Measurements from ENCODE around the gene BCAP31.

The BCAP31 gene

DNA sequence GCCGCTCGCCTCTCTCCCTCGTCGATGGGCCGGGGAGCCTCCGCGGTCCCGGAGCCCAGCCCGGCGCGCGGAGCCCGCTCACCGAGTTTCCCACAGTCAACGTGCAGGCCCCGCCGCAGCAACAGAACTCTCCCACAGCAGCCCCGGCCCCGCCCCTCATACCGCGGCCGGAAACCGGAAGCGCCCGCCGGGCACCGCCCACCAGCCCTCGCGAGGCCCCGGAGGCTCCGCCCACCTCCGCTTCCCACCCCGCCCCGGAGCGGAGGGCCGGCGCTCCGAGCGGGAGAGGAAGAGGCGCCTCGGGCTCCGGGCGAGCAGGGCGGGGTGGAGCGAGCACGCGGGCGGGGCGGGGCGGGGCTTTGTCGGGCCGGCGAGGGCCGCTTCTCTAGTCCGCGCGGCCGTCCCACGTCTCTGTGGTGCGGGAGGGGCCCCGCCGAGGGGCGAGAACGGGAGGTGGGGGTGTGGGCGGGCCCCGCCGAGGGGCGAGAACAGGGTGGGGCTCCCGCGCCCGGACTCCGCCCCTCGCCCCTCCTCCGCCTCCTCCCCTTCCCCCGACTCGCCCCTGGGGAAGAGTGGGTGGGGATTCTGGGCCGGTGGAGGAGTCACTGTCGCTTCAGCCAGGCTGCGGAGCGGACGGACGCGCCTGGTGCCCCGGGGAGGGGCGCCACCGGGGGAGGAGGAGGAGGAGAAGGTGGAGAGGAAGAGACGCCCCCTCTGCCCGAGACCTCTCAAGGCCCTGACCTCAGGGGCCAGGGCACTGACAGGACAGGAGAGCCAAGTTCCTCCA is at the start of gene BCAP31, which contains the start of gene ABCD1:
Gene BCAP31, minus strand, starts transcription at position 136 of the 787 bp plus-strand sequence. CDS start 1,143 bp downstream, outside the sequence.
Gene ABCD1, plus strand, starts transcription at position 605 of the 787 bp plus-strand sequence. CDS start 411 bp downstream, outside the sequence.
- DNase-seq: peak; percentile 62 to 79

DNA sequence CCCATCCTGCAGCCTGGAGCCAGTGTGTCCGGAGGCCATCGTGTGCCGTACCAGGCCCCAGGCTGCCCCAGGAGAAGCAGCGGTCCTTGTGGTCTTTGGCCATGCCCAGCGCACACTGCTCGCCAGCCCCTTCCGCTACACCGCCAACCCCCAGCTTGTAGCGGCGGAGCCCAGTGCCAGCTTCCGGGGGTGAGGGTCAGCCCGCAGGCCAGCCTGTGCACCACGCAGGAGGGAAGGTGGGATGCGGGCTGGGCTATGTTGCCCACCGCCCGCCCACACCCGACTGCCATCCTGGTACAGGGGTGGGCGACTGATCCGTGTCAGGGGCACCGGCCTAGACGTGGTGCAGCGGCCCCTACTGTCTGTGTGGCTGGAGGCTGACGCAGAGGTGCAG is 49.0 kb upstream of the BCAP31 start:
- no peak for DNase-seq

DNA sequence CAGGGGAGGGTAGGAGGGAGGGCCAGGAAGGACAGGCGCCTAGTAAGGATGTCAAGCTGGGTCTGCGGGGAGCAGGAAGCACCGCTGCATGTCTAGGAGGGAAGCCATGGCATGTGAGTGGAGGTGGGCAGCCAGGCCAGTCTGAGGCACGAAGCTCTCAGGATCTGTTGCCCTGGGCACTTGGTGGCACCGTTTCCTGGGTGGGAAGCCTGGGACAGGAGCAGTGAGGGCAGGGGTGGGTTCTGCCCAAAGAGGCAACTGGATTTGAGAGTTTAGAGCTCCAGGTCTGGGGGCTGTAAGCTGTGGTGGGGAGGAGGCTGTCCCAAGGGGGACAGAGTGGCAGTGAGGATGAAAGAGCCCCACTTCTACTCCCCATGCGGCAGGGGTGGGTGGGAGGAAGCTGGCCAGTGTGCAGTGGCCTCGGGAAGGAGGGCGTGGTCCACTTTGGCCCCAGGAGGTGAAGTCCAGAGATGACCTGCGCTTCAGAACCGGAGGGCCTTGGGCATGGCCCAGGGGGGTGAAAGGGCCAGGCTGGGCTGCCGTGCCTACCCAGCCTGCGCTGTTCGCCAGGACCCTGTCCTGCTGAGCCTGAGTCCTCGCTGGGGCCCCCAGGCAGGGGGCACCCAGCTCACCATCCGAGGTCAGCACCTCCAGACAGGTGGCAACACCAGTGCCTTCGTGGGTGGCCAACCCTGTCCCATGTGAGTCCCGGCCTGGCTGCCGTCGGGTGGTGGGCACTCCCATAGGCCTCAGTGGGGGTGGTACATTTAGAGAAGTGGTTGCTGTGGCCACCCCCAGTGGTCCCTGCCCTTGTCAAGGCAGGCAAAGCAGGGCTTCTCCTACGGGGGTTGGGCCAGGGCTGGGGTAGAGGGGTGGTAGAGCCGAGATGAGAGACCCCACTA is 48.4 kb upstream of the BCAP31 start:
- no peak for DNase-seq

DNA sequence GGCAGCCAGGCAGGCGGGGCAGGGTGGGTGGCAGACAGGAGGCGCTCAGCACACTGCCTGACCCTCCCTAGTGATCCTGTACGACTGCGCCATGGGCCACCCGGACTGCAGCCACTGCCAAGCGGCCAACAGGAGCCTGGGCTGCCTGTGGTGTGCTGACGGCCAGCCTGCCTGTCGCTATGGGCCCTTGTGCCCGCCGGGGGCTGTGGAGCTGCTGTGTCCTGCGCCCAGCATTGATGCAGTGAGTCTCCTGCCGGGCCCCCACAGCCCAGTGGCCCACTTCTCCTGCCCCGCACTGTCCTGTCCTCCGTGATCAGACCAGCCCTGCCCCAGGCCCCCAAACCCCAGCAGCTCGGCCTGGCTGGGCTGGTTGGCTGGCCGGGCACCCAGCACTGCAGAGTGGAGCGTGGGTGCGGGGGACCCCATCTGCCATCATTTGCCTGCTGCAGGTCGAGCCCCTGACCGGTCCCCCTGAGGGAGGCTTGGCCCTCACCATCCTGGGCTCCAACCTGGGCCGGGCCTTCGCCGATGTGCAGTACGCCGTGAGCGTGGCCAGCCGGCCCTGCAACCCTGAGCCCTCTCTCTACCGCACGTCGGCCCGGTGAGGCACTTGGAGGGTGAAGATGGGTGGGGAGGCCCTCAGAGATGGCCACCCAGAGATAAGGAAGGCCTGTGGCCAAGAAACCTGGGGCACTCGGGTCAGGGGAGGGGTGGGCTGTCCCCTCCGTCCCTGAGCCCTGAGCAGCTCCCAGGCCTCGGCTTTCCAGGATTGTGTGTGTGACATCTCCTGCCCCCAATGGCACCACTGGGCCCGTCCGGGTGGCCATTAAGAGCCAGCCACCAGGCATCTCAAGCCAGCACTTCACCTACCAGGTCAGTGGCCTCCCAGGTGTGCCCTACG is 47.5 kb upstream of the BCAP31 start:
- no peak for DNase-seq

DNA sequence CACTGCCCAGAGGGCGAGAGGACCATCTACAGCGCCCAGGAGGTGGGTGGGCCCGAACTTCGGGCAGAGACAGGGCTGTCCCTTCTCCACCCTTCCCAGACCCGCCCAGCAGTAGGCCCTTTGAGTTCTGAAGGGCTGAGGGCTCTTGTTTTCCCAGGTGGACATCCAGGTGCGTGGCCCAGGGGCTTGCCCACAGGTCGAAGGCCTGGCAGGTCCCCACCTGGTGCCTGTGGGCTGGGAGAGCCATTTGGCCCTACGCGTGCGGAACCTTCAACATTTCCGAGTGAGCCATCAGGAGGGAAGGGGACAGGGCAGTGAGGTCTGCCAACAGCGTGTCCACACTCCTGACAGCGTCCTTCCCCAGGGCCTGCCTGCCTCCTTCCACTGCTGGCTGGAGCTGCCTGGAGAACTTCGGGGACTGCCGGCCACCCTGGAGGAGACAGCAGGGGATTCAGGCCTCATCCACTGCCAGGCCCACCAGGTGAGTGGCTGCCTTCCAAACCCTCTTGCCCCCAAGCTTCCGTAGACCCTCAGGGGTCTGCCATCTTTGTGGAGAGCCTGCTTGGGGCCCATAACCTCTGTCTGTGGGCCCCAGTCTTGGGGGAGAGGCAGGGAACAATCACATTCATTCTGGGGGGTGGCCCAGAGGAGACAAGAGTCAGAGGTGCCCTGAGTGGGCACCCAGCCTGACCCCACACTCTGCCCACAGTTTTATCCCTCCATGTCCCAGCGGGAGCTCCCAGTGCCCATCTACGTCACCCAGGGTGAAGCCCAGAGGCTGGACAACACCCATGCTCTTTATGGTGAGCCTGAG is 46.6 kb upstream of the BCAP31 start:
- DNase-seq: no peak

DNA sequence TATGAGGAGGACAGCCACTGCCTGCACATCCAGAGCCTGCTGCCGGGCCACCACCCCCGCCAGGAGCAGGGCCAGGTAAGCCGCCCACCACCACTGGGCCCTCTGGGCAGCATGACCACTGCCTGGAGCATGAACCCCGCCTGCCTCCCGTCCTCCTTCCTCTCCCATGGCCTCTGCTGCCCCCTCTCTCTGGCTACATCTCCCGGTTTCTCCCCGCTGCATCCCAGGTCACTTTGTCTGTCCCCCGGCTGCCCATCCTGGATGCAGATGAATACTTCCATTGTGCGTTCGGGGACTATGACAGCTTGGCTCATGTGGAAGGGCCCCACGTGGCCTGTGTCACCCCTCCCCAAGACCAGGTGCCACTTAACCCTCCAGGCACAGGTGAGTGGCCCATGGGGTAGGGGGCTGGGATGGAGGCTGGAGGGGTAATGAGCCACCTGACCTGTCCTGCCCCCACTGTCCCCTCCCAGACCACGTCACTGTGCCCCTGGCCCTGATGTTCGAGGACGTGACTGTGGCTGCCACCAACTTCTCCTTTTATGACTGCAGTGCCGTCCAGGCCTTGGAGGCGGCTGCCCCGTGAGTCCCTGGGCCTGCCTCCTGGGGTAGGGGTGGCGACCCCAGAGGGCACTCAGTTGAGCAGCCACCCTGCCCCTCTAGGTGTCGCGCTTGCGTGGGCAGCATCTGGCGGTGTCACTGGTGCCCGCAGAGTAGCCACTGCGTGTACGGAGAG is 45.8 kb upstream of the BCAP31 start:
- no peak for DNase-seq

DNA sequence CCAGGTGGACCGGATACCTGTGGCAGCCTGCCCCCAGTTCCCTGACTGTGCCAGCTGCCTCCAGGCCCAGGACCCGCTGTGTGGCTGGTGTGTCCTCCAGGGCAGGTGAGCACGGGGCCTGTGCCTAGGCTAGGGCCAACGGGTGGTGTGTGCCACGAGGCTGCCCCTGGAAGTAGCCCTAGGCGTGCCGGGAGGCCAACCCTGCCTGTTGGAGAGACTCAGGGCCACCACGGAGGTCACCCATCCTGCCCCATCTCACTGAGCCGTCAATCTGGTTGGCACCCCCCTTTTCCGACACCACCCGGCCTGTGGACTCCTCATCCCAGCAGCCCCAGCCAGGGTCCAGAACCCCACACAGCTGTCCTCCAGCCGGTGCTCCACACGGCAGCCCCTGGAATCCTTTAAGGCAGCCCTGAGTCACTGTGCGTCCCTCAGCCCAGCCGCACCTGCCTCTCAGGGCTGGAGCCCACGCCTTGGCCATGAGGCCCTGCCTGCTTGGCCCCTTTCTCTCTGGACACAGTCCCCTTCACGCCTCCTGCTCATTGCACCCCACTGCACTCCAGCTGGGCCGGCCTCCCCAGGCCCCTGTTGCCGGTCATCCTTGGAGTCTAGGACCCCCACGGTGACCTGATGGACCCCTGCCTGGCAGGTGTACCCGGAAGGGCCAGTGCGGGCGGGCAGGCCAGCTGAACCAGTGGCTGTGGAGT is 45.1 kb upstream of the BCAP31 start:
- DNase-seq: no peak

DNA sequence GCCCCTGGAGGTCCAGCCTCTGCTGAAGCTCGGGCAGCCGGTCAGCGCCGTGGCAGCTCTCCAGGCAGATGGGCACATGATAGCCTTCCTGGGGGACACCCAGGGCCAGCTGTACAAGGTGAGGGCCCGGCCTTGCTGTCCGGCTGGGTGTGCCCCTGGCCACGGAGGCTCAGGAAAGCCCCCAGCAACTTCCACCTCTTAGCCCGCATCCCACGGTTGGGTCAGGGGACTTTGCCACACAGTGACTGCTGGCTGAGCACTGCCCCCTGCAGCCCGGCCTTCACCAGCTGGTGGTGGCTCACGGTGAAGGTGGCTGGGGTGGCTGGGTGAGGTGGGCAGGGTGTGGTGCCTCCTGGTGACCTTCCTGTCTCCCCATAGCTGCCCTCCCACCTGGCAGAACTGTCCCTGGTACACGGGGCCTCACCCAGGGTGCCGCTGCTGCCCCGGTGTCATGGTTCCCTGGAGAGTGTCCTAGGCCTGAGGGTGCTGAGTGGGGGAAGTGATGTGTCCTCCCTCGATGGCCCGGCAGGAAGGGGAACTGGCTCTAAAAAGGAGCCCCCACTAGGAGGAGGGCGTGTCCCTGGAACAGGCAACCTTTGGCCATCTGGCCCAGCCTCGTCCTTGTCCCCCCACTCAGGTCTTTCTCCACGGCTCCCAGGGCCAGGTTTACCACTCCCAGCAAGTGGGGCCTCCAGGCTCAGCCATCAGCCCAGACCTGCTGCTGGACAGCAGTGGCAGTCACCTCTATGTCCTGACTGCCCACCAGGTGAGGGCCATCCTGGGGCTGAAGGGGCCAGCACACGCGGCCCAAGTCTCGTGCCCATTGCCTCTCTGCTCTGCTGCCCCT is 44.3 kb upstream of the BCAP31 start:
- DNase-seq: no peak

DNA sequence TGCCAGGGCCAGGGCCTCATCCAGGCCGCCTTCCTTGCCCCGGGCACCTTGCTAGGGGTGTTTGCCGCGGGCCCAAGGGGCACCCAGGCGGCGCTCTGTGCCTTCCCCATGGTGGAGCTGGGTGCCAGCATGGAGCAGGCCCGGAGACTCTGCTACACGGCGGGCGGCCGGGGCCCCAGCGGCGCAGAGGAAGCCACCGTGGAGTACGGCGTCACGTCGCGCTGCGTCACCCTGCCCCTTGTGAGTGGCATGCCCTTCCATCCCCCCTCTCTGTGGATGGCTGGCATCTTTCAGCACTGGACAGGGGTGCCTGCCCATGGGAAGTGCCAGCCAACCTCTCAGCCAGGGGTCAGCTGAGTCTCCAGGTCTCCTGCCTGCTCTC is 43.5 kb upstream of the BCAP31 start:
- no peak for DNase-seq

DNA sequence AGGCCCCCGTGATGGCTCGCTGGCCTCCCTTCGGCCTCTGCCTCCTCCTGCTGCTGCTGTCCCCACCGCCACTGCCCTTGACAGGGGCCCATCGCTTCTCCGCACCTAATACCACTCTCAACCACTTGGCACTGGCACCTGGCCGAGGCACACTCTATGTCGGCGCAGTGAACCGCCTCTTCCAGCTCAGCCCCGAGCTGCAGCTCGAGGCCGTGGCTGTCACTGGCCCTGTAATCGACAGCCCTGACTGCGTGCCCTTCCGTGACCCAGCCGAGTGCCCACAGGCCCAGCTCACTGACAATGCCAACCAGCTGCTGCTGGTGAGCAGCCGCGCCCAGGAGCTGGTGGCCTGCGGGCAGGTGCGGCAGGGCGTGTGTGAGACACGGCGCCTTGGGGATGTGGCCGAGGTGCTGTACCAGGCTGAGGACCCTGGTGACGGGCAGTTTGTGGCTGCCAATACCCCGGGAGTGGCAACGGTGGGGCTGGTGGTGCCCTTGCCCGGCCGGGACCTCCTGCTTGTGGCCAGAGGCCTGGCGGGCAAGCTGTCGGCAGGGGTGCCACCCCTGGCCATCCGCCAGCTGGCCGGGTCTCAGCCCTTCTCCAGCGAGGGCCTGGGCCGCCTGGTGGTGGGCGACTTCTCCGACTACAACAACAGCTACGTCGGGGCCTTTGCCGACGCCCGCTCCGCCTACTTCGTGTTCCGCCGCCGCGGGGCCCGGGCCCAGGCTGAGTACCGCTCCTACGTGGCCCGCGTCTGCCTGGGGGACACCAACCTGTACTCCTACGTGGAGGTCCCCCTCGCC is 42.9 kb upstream of the BCAP31 start:
- no peak for DNase-seq

DNA sequence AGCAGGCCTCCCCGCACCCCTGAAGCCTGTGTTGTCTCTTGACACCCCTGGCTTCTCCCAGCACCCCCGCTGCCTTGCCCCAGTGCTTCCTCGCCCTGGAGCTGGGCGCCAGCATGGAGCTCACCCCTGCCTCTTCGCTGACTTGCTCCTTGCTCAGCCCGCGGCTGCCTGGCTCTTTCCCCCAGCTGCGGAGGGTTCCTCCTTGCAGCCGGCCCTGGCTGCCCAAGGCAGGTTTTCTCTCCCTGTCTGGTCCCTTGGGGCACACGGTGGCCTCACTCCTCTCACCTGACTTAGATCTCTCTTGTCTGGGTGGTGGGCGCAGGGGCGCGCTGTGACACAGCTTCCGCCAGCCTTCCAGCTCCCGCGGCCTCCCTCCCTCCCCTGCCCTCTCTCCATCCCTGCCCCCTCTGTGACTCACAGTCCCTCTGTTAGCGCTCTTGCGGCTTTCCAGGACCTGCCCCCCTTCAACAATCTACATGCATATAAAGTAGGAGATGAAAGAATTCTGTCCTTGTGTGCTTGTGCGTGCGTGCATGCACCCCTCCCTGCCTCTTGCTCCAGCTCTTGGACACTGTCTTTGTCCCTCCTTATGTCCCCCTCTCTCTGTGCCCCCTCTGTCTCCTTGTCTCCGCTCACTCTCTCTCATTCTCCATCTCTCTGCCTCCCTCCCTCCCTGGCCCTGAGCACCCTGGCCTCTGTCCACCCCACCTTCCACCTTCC is 42.1 kb upstream of the BCAP31 start:
- peak; percentile 4 to 73 for DNase-seq

DNA sequence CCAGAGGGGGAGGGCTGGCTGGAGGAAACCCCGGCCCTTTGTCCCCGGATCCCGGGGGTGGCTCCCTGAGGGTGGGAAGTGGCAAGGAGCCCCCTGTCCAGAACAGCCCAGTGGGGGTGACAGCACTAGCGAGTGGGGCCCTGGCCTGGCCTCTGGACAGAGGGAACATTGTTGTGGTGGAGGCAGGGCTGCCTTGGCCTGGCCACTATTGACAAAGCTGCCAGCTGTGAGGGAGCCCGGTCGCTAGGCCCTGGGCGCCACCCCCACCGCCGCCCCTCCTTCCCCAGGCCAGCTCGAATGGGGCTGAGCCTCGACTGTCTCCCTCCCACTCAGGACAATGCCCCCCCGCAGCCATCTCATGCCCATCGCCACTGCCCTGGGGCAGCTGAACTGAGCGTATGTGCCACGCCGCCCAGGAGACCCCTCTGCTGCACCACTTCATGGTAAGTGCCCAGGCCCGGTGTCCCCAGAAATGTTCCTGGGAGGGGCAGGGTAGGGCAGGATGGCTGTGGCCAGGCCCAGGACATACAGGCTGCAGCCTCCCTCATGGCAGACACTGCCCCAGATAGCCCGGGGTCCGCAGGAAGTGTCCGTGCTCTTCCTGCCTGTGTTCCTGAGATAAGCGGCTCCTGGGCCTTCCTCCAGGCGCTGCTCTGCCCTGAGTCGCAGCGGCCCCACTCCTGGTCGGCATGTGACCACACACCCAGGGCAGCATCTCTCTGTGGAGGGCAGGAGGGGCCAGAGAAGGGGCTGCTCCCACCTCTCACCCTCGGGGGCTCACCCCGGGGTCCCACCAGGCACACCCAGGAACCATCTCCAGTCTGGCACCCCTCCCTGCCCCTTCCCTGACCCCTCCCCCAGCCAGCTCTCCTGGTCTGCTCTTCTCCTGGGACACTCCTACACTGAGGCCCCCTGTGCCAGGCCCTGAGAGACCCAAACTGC is 41.2 kb upstream of the BCAP31 start:
- no peak for DNase-seq

DNA sequence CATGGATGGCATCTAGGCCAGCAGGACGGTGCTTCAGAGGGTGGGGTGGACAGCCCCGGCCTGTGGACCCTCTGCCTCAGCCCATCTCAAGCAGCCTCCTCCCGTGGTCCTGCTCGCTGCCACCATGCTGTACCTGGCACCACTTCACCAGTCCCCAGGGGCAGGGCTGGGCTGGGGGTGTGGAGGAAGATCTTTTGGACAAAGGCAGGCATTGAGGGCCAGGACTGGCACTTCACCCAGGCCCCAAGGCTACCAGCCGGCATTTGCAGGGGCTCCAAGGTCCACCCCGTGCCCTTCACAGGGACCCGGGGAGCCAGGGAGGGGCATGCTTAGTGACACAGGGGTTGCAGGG is 40.6 kb upstream of the BCAP31 start:
- no peak for DNase-seq

DNA sequence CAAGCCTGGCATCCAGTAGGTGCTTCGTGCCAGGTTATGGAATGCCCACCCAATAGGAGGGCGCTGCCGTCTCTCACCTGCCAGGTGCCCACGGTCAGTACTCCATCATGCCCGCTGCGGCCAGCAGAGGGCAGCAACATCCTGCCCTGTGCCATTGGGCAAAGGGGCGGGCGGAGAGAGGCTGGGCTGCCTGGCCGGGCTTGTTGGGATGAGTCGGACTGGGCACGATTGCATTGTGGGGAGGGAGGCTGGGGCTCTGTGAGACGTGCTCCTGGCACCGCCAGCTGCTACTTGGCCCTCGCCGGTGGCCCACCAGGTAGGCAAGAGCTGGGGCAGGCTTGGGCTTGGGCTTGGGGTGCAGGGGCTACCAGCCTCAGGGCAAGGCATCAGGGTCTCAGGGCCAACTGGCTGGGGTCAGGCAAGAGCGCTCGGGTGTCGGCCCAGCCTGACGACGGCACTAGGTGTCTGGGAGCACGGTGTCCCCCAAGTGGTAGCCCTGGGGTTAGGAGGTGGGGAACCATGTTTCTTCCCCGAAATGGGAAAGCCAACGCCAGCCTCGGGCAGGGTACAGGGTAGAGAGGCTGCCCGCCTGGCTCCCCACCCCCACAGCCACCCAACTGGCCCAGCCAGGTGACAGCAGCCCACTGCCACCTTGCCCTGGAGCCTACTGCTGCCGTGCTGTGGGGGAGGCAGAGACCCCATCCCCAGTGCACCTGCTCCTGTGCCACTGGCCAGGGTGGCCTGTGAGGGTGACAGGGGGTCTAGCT is 40.0 kb upstream of the BCAP31 start, which contains the start of gene PLXNB3:
Gene PLXNB3, plus strand, starts transcription at position 261 of the 767 bp plus-strand sequence. CDS start 1,287 bp downstream, outside the sequence.
- DNase-seq: peak; percentile 15 to 47

DNA sequence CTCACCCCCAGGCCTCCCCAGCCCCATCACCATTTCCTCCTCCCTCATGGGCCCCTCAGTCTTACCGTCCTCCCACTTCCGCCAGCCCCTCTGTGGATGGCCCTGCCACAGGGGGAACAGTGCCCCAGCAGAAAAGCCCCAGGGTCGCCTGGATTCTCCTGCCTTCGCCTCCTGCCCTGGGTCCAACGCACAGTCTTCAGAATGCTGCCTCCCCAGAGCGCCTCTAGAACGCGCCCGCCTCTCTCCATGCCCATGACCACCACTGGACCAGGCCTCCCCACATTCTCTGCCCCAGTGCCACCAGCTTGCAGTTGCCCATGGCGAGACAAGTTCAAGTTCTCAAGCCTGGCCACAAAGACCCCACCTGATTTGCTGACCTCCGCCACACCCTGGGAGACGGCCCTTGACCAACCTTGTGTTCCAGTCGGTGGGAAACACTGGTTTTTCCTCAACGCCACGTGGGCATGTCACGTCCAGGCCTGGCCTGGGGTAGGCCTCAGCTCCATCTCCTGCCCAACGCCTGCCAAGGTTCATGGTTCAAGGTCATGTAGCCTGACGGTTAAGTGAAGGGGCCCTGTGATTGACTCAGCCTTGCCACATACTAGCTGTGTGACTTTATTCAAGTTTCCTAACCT is 39.2 kb upstream of the BCAP31 start:
- no peak for DNase-seq

Measured in bone marrow (tissue), 2 donors.